HG03095 (cell line): ENCODE results near the gene GRID2.

Source experiments
- ATAC-seq: cut with Tn5 transposase; IDR thresholded peaks from one replicate; pipeline ENCODE4 v1.9.1; 2021; ENCODE audit warnings: moderate library complexity; ENCODE audit not compliant: unreplicated experiment

Gene GRID2

GRCh38 chr4:92520563-92520962 lies 216.8 kb downstream of the GRID2 start:
- no peak for ATAC-seq

GRCh38 chr4:92521941-92522340 lies 218.2 kb downstream of the GRID2 start:
- ATAC-seq: no peak

- ATAC-seq: no peak
These were observed 218.6 kb downstream of the GRID2 start for GRCh38 chr4:92522356-92522755.

GRCh38 chr4:92524131-92524530 lies 220.4 kb downstream of the GRID2 start:
- no peak for ATAC-seq

- no peak for ATAC-seq
These were observed 224.8 kb downstream of the GRID2 start for GRCh38 chr4:92528541-92528940.

GRCh38 chr4:92529510-92529909 lies 225.7 kb downstream of the GRID2 start:
- no peak for ATAC-seq

- ATAC-seq: no peak
These were observed 231.8 kb downstream of the GRID2 start for GRCh38 chr4:92535599-92535998.

- no peak for ATAC-seq
These were observed 247.8 kb downstream of the GRID2 start for GRCh38 chr4:92551616-92552015.

GRCh38 chr4:92566269-92566668 lies 262.5 kb downstream of the GRID2 start:
- ATAC-seq: no peak

GRCh38 chr4:92580816-92581215 lies 277.1 kb downstream of the GRID2 start:
- ATAC-seq: no peak

GRCh38 chr4:92599044-92599443 lies 295.3 kb downstream of the GRID2 start:
- ATAC-seq: no peak

GRCh38 chr4:92600638-92601037 lies 296.9 kb downstream of the GRID2 start:
- ATAC-seq: no peak

GRCh38 chr4:92606227-92606626 lies 302.5 kb downstream of the GRID2 start:
- no peak for ATAC-seq

- ATAC-seq: no peak
These were observed 311.3 kb downstream of the GRID2 start for GRCh38 chr4:92615049-92615448.

- ATAC-seq: no peak
These were observed 315.2 kb downstream of the GRID2 start for GRCh38 chr4:92618968-92619367.

GRCh38 chr4:92629302-92629701 lies 325.5 kb downstream of the GRID2 start:
- ATAC-seq: no peak

GRCh38 chr4:92634882-92635281 lies 331.1 kb downstream of the GRID2 start:
- ATAC-seq: no peak

- no peak for ATAC-seq
These were observed 332.5 kb downstream of the GRID2 start for GRCh38 chr4:92636038-92636806.

- ATAC-seq: no peak
These were observed 337.6 kb downstream of the GRID2 start for GRCh38 chr4:92641409-92641808.

- no peak for ATAC-seq
These were observed 343.1 kb downstream of the GRID2 start for GRCh38 chr4:92646826-92647225.

- ATAC-seq: no peak
These were observed 347.8 kb downstream of the GRID2 start for GRCh38 chr4:92651536-92651935.

- no peak for ATAC-seq
These were observed 350.3 kb downstream of the GRID2 start for GRCh38 chr4:92654084-92654483.

GRCh38 chr4:92657695-92658094 lies 353.9 kb downstream of the GRID2 start:
- ATAC-seq: no peak
